H1 (cell line): ENCODE results near the gene CERS5. TPM values are rescaled to one million over a fixed set of nuclear protein-coding genes. Genes with fewer than 3 reads are reported as not detected.

Experiments
- CTCF ChIA-PET: fragments of 300-600 bp; sonication (Branson Sonifier 250); formaldehyde crosslinking; loops from one replicate; lab custom pipeline; 2021; ENCODE audit not compliant: partially characterized antibody; lab: Charles Lee
- POLR2A ChIA-PET: fragments of 300-600 bp; sonication (Branson Sonifier 250); formaldehyde crosslinking; loops from one replicate; lab custom pipeline; 2021; ENCODE audit warnings: inconsistent platforms; ENCODE audit not compliant: partially characterized antibody; lab: Charles Lee
- DNase-seq, 2 experiments: peaks; one replicate each; pipeline versions ENCODE4 v3.0.0 to v3.0.0-alpha.2; 2010 to 2022; ENCODE audit warnings: low spot score in 2 of 2, low read depth in 1 of 2, mixed read lengths in 1 of 2
- FAIRE-seq: peaks from 2 replicates; lab custom pipeline; 2011; peaks lifted over from hg19 to GRCh38; lab: Jason Lieb, UNC
- H2AFZ ChIP-seq: 2 replicates; pipeline ENCODE4 v1.8.1; 2012; ENCODE audit warnings: low read length, inconsistent platforms
- H2AK5ac ChIP-seq: 2 replicates; pipeline ENCODE4 v1.6.1; 2013; ENCODE audit warnings: low read depth, low read length
- H2BK120ac ChIP-seq: replicated peaks from 2 replicates; pipeline ENCODE3; 2013; ENCODE audit warnings: low read depth, low read length, inconsistent platforms
- H2BK12ac ChIP-seq: 2 replicates; pipeline ENCODE4 v1.6.1; 2013; ENCODE audit warnings: low read depth, low read length
- H2BK15ac ChIP-seq: 2 replicates; pipeline ENCODE4 v1.6.1; 2013; ENCODE audit warnings: low read length
- H2BK20ac ChIP-seq: 2 replicates; pipeline ENCODE4 v1.6.1; 2013; ENCODE audit warnings: low read length
- H2BK5ac ChIP-seq: 2 replicates; pipeline ENCODE4 v1.6.1; 2013; ENCODE audit warnings: low read depth, low read length
- H3K14ac ChIP-seq: 2 replicates; pipeline ENCODE4 v1.6.1; 2013; ENCODE audit warnings: inconsistent platforms; ENCODE audit not compliant: insufficient read length
- H3K18ac ChIP-seq: 2 replicates; pipeline ENCODE4 v1.6.1; 2013; ENCODE audit warnings: low read length; ENCODE audit errors: extremely low read depth
- H3K23ac ChIP-seq: 2 replicates; pipeline ENCODE4 v1.6.1; 2013; ENCODE audit warnings: inconsistent platforms; ENCODE audit not compliant: insufficient read length
- H3K23me2 ChIP-seq: 2 replicates; pipeline ENCODE4 v1.6.1; 2013; ENCODE audit warnings: low read depth, low read length
- H3K27ac ChIP-seq: 2 replicates; pipeline ENCODE4 v1.6.1; 2011; ENCODE audit warnings: low read depth, low read length, inconsistent platforms
- H3K27me3 ChIP-seq, 4 experiments: replicated peaks in 1 of 4; 1 replicate in 1 of 4; 2 replicates in 3 of 4; pipeline versions ENCODE4 v1.6.1 to v1.8.1; 2011 to 2013; ENCODE audit warnings: low read length in 3 of 4, mild to moderate bottlenecking in 3 of 4, inconsistent platforms in 2 of 4, mixed read lengths in 2 of 4, moderate library complexity in 1 of 4; ENCODE audit not compliant: control insufficient read depth in 3 of 4, insufficient read depth in 3 of 4; ENCODE audit errors: extremely low read depth in 1 of 4
- H3K36me3 ChIP-seq, 4 experiments: 2 replicates each; pipeline versions ENCODE4 v1.6.1 to v1.8.1; 2011 to 2013; ENCODE audit warnings: mild to moderate bottlenecking in 4 of 4, low read length in 3 of 4, moderate library complexity in 2 of 4, control low read depth in 1 of 4, inconsistent platforms in 1 of 4; ENCODE audit not compliant: insufficient read depth in 4 of 4, control insufficient read depth in 2 of 4
- H3K4ac ChIP-seq: replicated peaks from 2 replicates; pipeline ENCODE3; 2013; ENCODE audit warnings: low read length, low read depth, mixed read lengths, inconsistent platforms; ENCODE audit not compliant: insufficient read length
- H3K4me1 ChIP-seq, 4 experiments: replicated peaks in 1 of 4; 1 replicate in 1 of 4; 2 replicates in 3 of 4; pipeline versions ENCODE4 v1.6.1 to v1.8.1; 2011 to 2013; ENCODE audit warnings: low read length in 3 of 4, inconsistent platforms in 2 of 4, mixed read lengths in 1 of 4; ENCODE audit not compliant: insufficient read depth in 4 of 4, control insufficient read depth in 3 of 4
- H3K4me2 ChIP-seq, 2 experiments: 2 replicates each; pipeline versions ENCODE4 v1.6.1 to v1.8.1; 2011 to 2013; ENCODE audit warnings: low read depth in 2 of 2, low read length in 2 of 2, control low read depth in 1 of 2, inconsistent platforms in 1 of 2, mild to moderate bottlenecking in 1 of 2; ENCODE audit not compliant: insufficient read depth in 1 of 2
- H3K4me3 ChIP-seq, 4 experiments: fragments of 200-600, 300-600 bp in 1 of 4; sonication (generic), shearing (Covaris generic), sonication (Bioruptor Twin) in 1 of 4; 2 replicates each; pipeline versions ENCODE4 v1.5.1 to v1.8.1; 2011 to 2016; ENCODE audit warnings: low read length in 4 of 4, low read depth in 3 of 4, control low read depth in 2 of 4, inconsistent platforms in 2 of 4, mild to moderate bottlenecking in 2 of 4, mixed read lengths in 1 of 4, moderate library complexity in 1 of 4; ENCODE audit not compliant: insufficient read depth in 2 of 4; ENCODE audit errors: extremely low read depth in 1 of 4
- H3K56ac ChIP-seq: replicated peaks from 2 replicates; pipeline ENCODE3; 2013; ENCODE audit warnings: low read depth, mild to moderate bottlenecking, mixed read lengths, low read length, inconsistent platforms; ENCODE audit not compliant: insufficient read length
- H3K79me1 ChIP-seq: 2 replicates; pipeline ENCODE4 v1.6.1; 2013; ENCODE audit warnings: low read depth, low read length, control low read depth
- H3K79me2 ChIP-seq, 2 experiments: 2 replicates each; pipeline versions ENCODE4 v1.6.1 to v1.8.1; 2012 to 2013; ENCODE audit warnings: low read length in 2 of 2, mild to moderate bottlenecking in 2 of 2, inconsistent platforms in 1 of 2; ENCODE audit not compliant: insufficient read depth in 2 of 2, control insufficient read depth in 1 of 2
- H3K9ac ChIP-seq, 4 experiments: replicated peaks in 1 of 4; 1 replicate in 1 of 4; 2 replicates in 3 of 4; pipeline versions ENCODE4 v1.6.1 to v1.8.1; 2011 to 2013; ENCODE audit warnings: low read depth in 3 of 4, low read length in 3 of 4, control low read depth in 2 of 4, mild to moderate bottlenecking in 2 of 4, moderate library complexity in 2 of 4, inconsistent platforms in 1 of 4; ENCODE audit errors: extremely low read depth in 1 of 4
- H3K9me3 ChIP-seq, 2 experiments: 2 replicates each; pipeline versions ENCODE4 v1.6.1 to v1.8.1; 2012 to 2013; ENCODE audit warnings: mild to moderate bottlenecking in 2 of 2, moderate library complexity in 2 of 2, control low read depth in 1 of 2, inconsistent platforms in 1 of 2, low read depth in 1 of 2, low read length in 1 of 2, mixed read lengths in 1 of 2; ENCODE audit not compliant: insufficient read depth in 2 of 2
- H4K20me1 ChIP-seq, 2 experiments: replicated peaks in 1 of 2; 2 replicates each; pipeline versions ENCODE3 to v1.8.1; 2011 to 2013; ENCODE audit warnings: inconsistent platforms in 2 of 2, low read length in 2 of 2, mild to moderate bottlenecking in 1 of 2; ENCODE audit not compliant: insufficient read depth in 2 of 2, control insufficient read depth in 1 of 2
- H4K5ac ChIP-seq: 2 replicates; pipeline ENCODE4 v1.6.1; 2013; ENCODE audit warnings: low read length, low read depth, mixed read lengths, inconsistent platforms; ENCODE audit not compliant: insufficient read length
- H4K8ac ChIP-seq: 2 replicates; pipeline ENCODE4 v1.8.0; 2013; ENCODE audit warnings: mild to moderate bottlenecking, moderate library complexity, low read length, inconsistent platforms; ENCODE audit not compliant: insufficient read depth; ENCODE audit errors: extremely low read depth
- H4K91ac ChIP-seq: replicated peaks from 2 replicates; pipeline ENCODE3; 2013; ENCODE audit warnings: low read length, mixed read lengths, inconsistent platforms; ENCODE audit not compliant: insufficient read length
- EP300 ChIP-seq, 2 experiments: IDR thresholded peaks; 1 replicate in 1 of 2; 2 replicates in 1 of 2; pipeline ENCODE4 v1.6.1; 2011 to 2012; ENCODE audit warnings: low read depth in 2 of 2, low read length in 2 of 2, mild to moderate bottlenecking in 2 of 2, borderline replicate concordance in 1 of 2, inconsistent platforms in 1 of 2, moderate library complexity in 1 of 2
- EZH2 ChIP-seq: fragments of 200-600 bp; sonication (generic); IDR thresholded peaks from 2 replicates; pipeline ENCODE4 v1.7.1; 2012; ENCODE audit warnings: low read depth, mild to moderate bottlenecking, moderate library complexity, low read length, inconsistent platforms; ENCODE audit not compliant: severe bottlenecking
- GTF2F1 ChIP-seq: IDR thresholded peaks from 2 replicates; pipeline ENCODE4 v1.6.1; 2012; ENCODE audit warnings: low read depth, low read length, improper control_type of control experiment, borderline replicate concordance
- HDAC2 ChIP-seq, 2 experiments: fragments of 300-600 bp in 1 of 2; sonication (generic) in 1 of 2; IDR thresholded peaks; 2 replicates each; pipeline ENCODE4 v1.6.1; 2011 to 2012; ENCODE audit warnings: low read depth in 2 of 2, low read length in 2 of 2, mild to moderate bottlenecking in 2 of 2, moderate library complexity in 2 of 2, borderline replicate concordance in 1 of 2, inconsistent platforms in 1 of 2
- HDAC6 ChIP-seq: IDR thresholded peaks from one replicate; pipeline ENCODE4 v1.7.1; 2012; ENCODE audit warnings: low read depth, mild to moderate bottlenecking, inconsistent platforms, low read length, moderate library complexity
- NANOG ChIP-seq: IDR thresholded peaks from 2 replicates; pipeline ENCODE4 v1.6.1; 2011; ENCODE audit warnings: low read length, low read depth, mild to moderate bottlenecking, inconsistent platforms; ENCODE audit not compliant: insufficient read depth, poor library complexity, severe bottlenecking
- RAD21 ChIP-seq, 2 experiments: IDR thresholded peaks in 1 of 2; conservative IDR thresholded peaks in 1 of 2; 2 replicates each; pipeline ENCODE4 v1.6.1; 2011; ENCODE audit warnings: low read depth in 2 of 2, low read length in 2 of 2, improper control_type of control experiment in 1 of 2, inconsistent platforms in 1 of 2, mild to moderate bottlenecking in 1 of 2, moderate library complexity in 1 of 2
- YY1 ChIP-seq: IDR thresholded peaks from 2 replicates; pipeline ENCODE4 v1.6.1; 2011; ENCODE audit warnings: low read depth, mild to moderate bottlenecking, low read length
- WGBS, 2 experiments: shearing (Covaris generic) in 1 of 2; methylation state at CpG; one replicate each; pipeline versions ENCODE4 v1.1.6 to v1.1.7; 2013 to 2015; ENCODE audit warnings: low lambda C conversion rate in 2 of 2, mixed read lengths in 2 of 2, inconsistent platforms in 1 of 2, low coverage in 1 of 2, missing lambda C conversion rate in 1 of 2; ENCODE audit not compliant: insufficient replicate concordance in 2 of 2, insufficient coverage in 1 of 2, insufficient read length in 1 of 2; ENCODE audit errors: extremely low coverage in 1 of 2, missing lambda C conversion rate in 1 of 2; 5-methylcytosine and 5-hydroxymethylcytosine counted together
- polyA plus RNA-seq, 7 experiments: library from polyadenylated mRNA; depleted of rRNA in 3 of 7; stranded (reverse) in 5 of 7; unstranded in 2 of 7; fragments of >200 nt in 5 of 7; fragments of 200-250 nt in 2 of 7; gene quantifications; 1 replicate in 5 of 7; 2 replicates in 1 of 7; 4 replicates in 1 of 7; pipeline versions ENCODE4 v1.2.1 to v1.2.3, GENCODE V29; 2011 to 2013; ENCODE audit warnings: missing spikeins in 2 of 7, mixed read lengths in 2 of 7
- total RNA-seq: library from RNA; stranded (reverse); fragmentation: NEBNext Ultra II Directional; extraction: Animal tissue kit (Norgen Biotek cat#: 25700); gene quantifications from 2 replicates; pipeline ENCODE4 v1.2.1, GENCODE V29; 2021

CERS5 gene
- total and polyA plus RNA-seq, 2 of the 8 experiments (the other 6 are each of a cell fraction or from before 2014, with no cell fraction given): 69.2 to 119 TPM

- POLR2A ChIA-PET: interaction anchor here (0.8 to 27.1 kb wide), 9 partner anchors 16 to 144 kb away, joined by 3 to 457 read pairs (median 6); partner anchors contain the start of genes CERS5, GPD1 and SMARCD1
- Histone ChIP-seq H3K9ac (no peak overlapping the region), H4K8ac (0 out of 2 replicates have a peak overlapping the region, but pooled peaks have one; percentile 35), H2AFZ (peak overlapping the region; percentile 46; the same call in 1 of the 2 replicates), H2BK15ac (0 out of 2 replicates have a peak overlapping the region, but pooled peaks have one; percentile 13), H3K4ac (no peak overlapping the region), H3K4me1 (peaks cover 10 to 15% (median 12%) of the 10 kb centered on the region in 4 experiments), H3K27me3 (no peaks in the 10 kb centered on the region), H2BK120ac (no peak overlapping the region), H3K9me3 (no peaks in the 10 kb centered on the region), H2AK5ac (no peak overlapping the region), H4K5ac (no peak overlapping the region), H2BK5ac (0 out of 2 replicates have a peak overlapping the region, but pooled peaks have one; percentile 47), H3K79me2 (peaks cover 0 to 13% of the 10 kb centered on the region in 2 experiments; a peak in 2 of 4 replicates), H3K14ac (no peak overlapping the region), H2BK12ac (peak overlapping the region; percentile 88; the same call in 1 of the 2 replicates), H3K23me2 (peaks cover 8% of the 10 kb centered on the region), H3K36me3 (no peaks in the 10 kb centered on the region), H3K79me1 (no peaks in the 10 kb centered on the region), H3K4me2 (peak overlapping the region; percentile 68 to 71; a peak in 3 of 4 replicates), H3K4me3 (peak overlapping the region in 1 of 4 experiments; percentile 20; a peak in 1 of 8 replicates), H2BK20ac (peak overlapping the region; percentile 11; the same call in 1 of the 2 replicates), H3K27ac (no peak overlapping the region), H3K56ac (no peak overlapping the region), H3K18ac (peak overlapping the region; percentile 68), H4K91ac (no peak overlapping the region), H3K23ac (no peak overlapping the region), H4K20me1 (peaks cover 0 to 2% of the 10 kb centered on the region in 2 experiments)
- WGBS, 2 experiments: 71% methylated on average over 6 of the region's 8 CpGs; no CpG with 5 or more reads in 1 of the 2 experiments
- CTCF ChIA-PET: interaction anchor here (0.6 to 32.9 kb wide), 28 partner anchors 8 to 294 kb away, joined by 3 to 625 read pairs (median 5); partner anchors contain the start of genes CERS5, GPD1, LIMA1 and SMARCD1
- FAIRE-seq: no peak
- DNase-seq: peak in 1 of 2 experiments; percentile 48
- no peak for TF ChIP-seq HDAC2 (IDR thresholded peaks at IDR 0.05; ENCODE audit: borderline replicate concordance in 1 of 2, low read depth in 2 of 2, low read length in 2 of 2)
- TF ChIP-seq GTF2F1: no peak
- TF ChIP-seq YY1: no peak
- no peak for TF ChIP-seq HDAC6
- no peak for TF ChIP-seq EP300 (IDR thresholded peaks at IDR 0.05; ENCODE audit: borderline replicate concordance in 1 of 2, low read depth in 2 of 2, low read length in 2 of 2)
- TF ChIP-seq NANOG: no peak
- TF ChIP-seq RAD21 (IDR thresholded peaks at IDR 0.05 in 1 of 2, conservative IDR thresholded peaks at IDR 0.05 in 1 of 2; ENCODE audit: low read depth in 2 of 2, low read length in 2 of 2): no peak
- TF ChIP-seq EZH2: no peak
Measured at GRCh38 chr12:50110127-50110761, 56.9 kb downstream of the CERS5 start.
